HUDEP-2 (cell line): ENCODE results near the gene PTPRM.
"Not testable (repeated sequence)": the region's sequence is repeated elsewhere in the genome, so short reads cannot be mapped to it uniquely, and the experiment has no call there.

ENCODE experiments used
- DNase-seq, 76 experiments: peaks; one replicate each; lab custom pipeline; 2025; ENCODE audit not compliant: unreplicated experiment in 76 of 76; lab: John Stamatoyannopoulos, UW

PTPRM gene

DNA sequence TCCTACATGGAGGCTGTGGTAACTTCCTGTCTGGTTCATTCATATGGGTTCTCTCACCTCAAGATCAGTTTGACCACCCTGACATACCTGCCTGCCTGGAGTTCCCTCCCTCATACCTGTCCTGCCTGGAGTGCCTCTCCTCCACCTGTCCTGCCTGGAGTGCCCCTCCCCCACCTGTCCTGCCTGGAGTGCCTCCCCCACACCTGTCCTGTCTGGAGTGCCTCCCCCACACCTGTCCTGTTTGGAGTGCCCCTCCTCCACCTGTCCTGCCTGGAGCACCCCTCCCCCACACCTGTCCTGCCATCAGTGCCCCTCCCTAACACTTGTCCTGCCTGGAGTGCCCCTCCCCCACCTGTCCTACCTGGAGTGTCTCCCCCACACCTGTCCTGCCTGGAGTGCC, 461.9 kb downstream of the PTPRM start:
- no peak for DNase-seq

DNA sequence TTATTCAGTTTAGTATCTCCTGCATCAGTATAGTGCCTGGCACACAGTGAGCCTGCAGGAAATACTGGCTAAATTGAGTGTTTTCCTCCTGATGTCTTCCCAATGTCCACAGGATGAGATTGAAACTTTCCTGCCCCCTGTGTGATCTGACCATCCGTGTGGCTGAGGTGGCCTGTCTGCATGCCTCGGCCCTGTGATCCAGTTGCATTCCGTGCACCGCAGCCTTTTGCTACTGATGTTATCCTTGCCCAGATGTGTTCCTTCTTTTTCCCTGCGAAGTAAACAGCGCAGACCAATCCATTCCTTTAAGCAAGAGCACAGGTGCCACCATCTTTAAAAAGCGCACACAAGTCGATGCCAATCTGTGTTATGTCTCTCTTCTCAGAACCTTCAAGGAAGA, 462.6 kb downstream of the PTPRM start:
- no peak for DNase-seq

DNA sequence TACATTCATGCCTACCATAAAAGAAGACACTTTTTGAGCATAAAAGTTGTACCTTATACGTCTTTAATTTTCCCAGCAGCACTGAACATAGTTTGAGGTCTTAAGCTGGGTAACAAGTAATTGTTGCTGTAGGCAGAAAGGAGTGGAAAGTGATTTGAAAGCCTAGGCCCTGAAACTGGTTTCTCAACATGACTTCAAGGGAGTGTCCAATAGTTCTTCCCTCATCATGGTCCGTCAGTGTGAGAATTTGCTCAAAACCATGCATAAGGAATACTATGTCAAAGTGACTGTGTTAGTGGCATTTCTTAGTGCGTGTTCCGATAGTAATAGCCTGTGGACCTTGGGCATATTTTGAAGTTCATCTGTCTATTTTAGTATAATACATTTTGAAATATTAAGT, 463.1 kb downstream of the PTPRM start:
- DNase-seq: no peak

DNA sequence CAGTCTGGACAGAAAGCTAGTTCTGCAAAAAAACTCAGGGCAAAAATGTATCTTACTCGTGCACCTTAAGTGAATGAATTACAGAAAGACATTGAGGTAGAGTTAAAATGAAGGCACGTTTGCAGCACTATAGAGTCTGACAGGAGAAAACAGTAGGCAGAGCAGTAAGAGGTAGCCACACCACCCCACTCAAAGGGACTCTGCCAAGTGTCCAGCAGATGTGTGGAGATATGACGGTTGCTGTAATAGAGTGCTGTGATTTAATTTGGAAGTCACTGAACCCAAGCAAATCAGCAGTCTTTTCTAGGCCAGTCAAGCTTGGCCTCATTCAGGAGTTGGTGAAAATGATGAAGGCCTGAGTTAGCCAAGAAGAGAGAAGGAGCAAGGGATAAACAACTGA, 464.4 kb downstream of the PTPRM start:
- no peak for DNase-seq

DNA sequence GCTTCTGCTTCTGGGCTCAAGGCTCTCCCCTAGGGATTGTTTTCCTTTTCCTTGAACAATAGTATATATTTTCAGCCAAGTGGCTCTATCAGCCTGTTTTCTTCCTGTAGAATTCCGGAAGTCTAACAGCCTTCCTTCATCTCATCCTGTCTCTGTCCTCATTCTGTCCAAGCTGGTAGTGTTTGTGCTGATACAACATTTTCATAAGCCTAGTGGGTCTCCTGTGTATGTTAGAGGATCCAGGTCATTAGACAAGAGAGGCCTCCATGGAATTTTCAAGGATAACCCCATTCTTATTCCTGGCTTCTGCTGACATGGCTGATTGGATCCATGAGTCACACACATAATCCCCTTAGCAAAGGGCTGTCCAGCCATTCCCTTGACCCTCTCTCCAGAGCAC, 467.6 kb downstream of the PTPRM start:
- no peak for DNase-seq

DNA sequence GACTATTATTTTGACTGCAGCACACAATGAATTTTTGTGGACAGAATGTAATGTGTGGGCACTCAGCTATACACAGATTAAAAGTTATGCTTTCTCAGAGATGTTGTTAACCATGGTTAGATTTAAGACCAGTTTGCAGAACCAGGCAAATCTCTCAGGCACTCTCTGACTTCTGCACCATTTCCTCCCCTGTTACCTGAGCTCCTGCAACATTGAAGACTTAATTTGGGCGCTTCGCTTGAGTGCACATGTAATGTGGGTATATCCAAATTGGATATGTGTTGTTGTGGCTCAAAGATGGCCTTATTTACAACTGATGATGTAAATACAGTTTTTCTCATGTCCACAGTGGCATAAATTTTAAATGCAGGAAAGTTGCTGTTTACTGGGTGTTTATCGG, 469.4 kb downstream of the PTPRM start:
- DNase-seq: no peak

DNA sequence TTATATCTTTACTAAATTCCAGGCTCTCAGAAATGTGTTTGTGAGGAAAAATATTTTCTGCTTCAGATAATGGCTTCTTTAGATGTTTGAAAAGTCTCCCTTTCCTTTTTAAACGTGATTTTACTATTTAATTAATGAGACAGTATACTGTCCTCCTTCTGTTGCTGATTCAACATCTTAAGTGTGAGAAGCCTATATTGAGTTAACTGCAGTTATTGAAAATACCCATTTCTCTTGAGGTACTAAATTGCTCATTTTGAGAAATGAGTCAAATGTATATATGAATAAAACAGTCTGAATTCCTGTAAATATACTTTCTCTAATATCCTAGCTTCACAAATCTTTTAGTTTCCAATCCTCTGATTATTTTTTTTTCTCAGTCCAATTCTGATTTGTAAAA, 470.2 kb downstream of the PTPRM start:
- no peak for DNase-seq

DNA sequence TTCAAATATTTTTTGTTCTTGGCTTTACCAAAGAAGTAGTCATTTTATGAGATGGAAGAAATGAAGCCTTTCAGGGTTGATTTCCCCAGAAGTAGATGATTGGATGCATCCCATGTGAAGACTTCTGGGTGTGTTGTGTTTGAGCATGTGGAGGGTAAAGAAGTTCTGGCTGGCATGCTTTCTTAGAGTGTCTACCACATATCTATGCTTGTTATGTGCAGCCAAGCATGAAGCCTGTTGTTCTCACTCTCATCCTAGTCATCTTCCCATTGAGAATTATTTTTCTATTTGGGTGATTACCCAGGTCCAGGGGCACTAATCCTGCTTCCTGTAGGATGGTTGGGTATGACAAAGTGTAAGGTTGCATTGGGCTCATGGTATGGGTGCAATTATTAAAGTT, 472.9 kb downstream of the PTPRM start:
- DNase-seq: no peak

DNA sequence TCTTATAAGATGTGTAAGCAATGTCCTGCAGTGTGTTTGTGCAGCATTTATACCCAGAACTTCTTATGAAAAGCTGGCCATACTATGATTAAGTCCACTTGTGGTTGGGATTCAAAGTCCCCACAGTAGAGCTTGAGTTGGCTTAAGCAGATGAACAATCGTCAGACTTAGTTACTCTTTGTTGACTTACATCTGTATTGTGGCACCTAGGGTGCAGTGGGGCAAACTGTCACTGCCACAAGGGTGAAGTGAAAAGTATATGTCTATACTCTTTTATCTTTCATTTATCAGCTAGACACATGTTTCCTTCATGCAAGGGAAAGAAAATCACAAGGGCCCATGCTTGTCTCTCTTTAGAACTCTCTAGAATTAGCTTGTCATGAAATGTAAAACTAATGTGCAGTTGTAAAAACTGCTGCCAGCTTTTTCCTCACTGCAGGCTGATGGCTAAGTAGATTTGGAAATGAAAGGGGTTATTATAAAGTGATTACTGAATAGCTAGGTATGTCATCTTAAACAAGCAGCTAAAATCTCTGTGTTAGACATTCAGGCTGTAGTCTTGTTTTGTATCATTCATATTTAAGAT, 474.5 kb downstream of the PTPRM start:
- DNase-seq: no peak

DNA sequence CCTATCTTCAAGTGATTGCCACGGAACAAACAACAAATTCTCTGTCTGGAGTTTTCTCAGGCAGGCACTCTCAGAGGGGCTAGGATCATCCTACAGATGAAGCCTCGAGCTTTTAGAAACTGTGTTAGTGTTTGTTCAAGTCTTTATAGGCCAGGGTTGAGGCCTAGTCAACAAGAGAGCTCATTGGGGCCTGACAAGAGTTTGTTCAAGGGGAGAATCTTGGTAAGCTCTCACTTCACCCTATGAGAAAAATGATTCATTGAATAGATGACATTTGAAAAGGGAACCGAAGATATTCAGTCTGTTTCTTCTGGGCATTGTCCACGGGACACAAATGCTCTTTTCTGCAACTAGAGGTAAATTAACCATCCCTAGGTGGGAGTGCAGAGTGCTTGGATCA, 476.9 kb downstream of the PTPRM start:
- DNase-seq: no peak

DNA sequence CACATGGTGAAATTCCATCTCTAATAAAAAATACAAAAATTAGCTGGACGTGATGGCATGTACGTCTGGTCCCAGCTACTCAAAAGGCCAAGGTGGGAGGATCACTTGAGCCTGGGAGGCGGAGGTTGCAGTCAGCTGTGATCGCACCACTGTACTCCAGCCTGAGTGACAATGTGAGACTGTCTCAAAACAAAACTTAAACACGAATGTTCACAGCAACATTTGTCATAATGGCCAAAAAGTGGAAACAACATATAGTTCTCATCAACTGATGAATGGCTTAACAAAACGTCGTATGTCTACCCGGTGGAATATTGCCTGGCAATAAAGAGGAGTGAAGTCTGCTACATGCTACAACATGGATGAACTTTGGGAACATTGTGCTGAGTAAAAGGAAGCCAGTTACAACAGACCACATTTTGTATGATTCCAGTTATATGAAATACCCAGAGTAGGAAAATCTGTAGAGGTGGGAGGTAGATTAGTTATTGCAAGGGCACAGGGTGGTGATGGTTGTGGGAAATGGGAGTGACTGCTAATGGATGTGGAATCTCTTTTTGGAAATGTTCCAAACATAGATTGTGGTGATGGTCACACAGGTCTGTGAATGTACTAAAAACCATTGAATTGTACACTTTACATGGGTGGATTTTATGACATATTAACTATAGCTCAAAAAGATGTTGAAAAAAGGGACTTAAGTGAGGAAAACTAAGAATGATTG, 478.2 kb downstream of the PTPRM start:
- no peak for DNase-seq

DNA sequence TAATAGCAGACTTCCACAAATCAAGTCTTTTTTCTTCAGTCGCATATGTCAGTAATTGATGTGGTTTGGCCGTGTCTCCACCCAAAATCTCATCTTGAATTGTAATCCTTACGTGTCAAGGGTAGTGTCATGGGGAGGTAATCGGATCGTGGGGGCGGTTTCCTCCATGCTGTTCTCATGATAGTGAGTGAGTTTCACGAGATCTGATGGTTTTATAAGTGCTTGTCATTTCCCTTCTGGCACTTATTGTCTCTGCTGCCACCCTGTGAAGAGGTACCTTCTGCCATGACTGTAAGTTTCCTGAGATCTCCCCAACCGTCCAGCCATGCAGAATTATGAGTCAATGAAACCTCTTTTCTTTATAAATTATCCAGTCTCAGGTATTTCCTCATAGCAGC, 478.8 kb downstream of the PTPRM start:
- DNase-seq: no peak

DNA sequence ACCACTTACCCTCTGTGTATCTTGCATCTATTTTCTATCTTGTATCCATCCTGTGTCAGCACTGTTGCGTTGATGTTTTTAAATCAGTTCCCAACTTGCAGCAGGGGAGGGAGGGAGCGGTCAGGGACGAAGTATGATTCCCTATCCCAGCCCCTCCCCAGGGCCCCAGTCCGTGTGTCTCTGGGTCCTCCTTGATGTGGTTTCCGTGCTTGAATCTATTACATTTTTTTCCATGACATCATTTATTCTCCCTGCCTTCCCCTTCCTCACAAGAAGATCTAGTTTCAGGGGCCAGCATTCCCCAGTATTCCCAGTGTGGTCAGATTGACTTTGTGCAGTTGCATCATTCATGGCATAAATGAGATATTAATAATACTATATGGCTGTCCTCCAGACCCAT, 479.3 kb downstream of the PTPRM start:
- DNase-seq: no peak

DNA sequence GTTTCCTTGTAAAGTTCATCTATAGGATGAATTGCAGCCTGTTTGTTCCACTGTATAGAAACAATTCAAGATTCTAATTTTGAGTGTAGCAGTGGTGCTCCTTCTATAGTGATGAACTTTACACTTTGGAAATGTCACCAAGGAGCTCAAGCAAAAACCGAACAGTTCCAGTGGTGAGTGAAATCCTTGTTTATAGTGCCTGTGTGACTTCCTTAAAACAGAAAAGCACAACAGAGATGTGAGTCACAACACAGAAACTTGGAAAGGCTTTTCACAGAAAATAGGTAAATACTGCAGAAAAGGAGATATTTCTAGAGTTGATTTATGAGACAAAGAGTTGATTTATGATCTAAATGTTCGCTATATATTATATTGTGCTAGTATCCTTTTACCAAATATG, 482.0 kb downstream of the PTPRM start:
- no peak for DNase-seq

DNA sequence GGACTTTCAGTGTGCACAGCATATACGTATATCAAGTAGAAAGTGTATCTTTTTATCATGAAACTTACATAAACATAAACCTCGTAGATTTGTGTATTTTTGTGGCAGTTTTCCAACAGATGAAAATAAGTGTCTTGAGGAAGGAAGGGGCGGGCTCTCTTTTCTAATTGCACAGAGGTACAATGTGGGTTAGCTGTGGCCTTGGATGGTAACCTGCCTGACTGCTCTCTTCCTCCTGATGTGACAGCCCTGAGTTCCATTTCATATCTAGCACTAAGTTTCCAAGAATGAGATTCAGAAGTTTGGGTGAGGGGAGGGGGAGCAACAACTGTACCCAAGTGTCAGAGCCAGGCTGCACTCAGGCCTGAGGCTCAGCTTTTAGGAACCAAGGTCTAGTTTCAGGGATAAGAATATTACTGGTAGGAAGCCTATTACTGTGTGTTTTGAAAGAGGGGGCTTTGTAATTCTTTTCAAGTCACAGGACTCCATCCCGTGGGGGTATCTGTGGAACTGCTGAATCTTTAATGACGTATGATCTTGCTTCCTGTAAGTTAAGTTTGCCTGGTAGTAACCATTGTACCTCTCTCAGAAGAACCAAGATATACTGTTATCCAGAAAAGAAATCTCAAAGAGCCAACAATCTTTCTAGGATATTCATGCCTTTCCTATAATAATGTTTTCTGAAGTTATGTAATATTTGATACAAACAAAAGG, 483.7 kb downstream of the PTPRM start:
- no peak for DNase-seq

DNA sequence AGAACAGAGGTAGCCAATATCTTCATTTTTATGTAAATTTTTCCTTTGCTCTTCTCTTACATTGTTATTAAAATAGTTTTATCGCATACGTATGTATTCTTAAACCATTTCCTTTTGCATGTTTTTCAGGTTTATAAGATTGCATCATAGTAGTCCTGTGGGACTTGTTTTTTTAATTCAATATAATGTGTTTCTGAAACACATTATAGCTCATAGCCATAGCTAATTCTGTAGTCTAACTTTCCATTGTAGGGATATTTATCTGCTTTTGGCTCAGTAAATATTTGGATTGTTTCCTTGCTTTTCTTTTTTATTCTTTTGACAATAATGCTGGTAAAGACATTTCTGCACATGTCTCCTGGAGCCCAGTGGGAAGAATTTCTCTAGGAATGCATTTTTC, 484.3 kb downstream of the PTPRM start:
- no peak for DNase-seq

DNA sequence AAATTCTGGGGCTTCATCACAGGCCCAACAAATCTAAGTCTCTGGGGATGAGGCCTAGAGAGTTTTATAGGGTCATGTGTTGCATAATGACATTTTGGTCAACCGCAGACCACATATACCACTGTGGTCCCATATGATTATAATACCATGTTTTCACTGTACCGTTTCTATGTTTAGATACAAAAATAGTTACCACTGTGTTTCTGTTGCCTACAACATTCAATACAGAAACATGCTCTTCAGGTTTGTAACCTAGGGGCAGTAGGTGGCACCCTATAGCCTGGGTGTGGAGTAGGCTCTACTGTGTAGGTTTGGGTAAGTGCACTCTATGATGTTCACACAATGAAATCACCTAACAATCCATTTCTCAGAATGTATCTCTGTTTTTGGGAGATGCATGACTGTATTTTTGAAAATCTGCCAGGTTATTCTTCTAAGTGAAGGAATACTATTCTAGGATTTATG, 485.2 kb downstream of the PTPRM start:
- DNase-seq: no peak

DNA sequence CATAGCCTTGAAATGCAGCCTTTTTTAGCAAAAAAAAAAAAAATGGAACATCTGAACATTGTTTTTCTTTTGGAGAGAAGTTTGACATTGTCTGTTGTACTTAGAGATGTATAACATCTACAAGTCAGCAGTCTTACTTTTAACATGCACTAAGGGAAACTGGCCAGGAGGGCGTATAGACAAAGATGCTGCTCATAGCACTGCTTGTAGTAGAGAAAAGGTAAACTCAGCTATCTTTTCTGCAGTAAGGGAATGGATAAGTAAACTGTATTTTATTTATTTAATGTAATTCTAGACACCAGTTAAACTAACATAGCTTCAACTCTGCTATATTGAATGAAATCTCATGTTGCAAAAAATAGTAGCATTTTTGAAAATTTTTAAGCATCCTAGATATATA, 489.6 kb downstream of the PTPRM start:
- no peak for DNase-seq

DNA sequence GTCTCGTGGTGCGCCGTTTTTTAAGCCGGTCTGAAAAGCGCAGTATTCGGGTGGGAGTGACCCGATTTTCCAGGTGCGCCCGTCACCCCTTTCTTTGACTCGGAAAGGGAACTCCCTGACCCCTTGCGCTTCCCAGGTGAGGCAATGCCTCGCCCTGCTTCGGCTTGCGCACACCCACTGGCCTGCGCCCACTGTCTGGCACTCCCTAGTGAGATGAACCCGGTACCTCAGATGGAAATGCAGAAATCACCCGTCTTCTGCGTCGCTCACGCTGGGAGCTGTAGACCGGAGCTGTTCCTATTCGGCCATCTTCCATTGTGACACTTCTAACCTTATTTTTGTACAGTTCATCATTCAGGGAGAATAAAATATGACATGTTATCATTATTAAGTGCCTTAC, 496.0 kb downstream of the PTPRM start:
- not testable (repeated sequence) for DNase-seq

DNA sequence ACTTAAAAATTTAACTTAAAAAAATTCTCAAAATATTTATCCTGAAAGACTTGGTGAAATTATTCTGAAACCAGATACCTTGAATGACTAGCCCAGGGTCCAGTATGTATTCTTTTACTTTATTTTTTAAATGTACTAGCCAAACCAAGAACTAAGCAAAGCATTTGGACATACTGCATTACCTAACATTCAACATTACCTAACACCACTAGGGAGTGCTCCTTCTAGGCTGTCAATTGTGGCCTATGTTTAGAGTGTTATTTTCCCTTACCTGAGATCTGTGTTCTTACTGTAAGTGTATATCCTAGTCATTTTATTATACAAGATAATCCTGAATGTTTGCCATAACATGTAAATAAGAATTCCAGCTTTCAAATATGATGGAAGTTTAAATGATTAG, 496.6 kb downstream of the PTPRM start:
- no peak for DNase-seq

DNA sequence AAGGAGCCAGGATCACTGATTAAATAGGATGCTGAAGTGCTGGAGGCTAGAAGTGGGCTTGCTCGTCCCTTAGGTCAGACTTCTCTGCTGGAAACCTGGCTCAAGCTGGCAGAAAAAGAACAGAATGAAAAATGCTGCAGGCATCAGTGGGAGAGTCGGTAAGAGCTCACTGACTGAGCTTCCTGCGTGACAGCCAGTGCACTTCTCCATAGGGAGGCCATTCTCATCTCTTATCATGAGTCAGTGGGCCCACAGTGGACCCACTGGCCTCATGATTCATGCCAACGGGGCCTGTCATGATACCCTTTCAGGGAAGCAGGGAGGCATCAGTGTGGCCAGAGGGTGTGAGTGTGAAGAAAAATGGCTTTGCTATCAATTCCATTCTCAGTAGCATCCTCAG, 498.2 kb downstream of the PTPRM start:
- DNase-seq: no peak

DNA sequence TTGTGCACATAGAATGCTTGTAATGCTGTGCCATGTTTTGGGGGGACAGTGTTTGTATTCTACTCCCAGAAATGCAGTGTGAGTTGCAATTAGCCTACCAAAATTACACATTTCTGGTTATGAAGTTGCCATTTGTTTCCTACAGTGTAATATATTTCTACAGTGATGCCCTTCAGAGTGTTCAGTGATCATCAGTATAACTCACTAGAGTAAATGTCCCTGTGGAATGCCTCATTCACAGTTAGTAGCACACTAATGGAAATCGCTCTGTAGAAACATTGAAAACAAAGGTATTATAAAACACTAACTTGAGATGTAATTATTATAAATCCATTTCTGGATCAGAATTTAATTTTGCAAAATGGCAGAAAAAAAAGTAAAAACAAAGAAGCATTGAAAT, 498.7 kb downstream of the PTPRM start:
- DNase-seq: no peak
